PFSK-1 (cell line): ENCODE data around the gene ATP6V1F.

Experiments used
- POLR2AphosphoS5 ChIP-seq: IDR thresholded peaks from 2 replicates; pipeline ENCODE4 v1.6.1; 2012; ENCODE audit warnings: low read depth, mild to moderate bottlenecking, control low read depth, low read length, moderate library complexity
- SIN3A ChIP-seq: IDR thresholded peaks from 2 replicates; pipeline ENCODE4 v1.6.1; 2012; ENCODE audit warnings: mild to moderate bottlenecking, low read length, moderate library complexity, borderline replicate concordance; ENCODE audit not compliant: insufficient read depth
- TAF1 ChIP-seq: IDR thresholded peaks from 2 replicates; pipeline ENCODE4 v1.6.1; 2012; ENCODE audit warnings: low read length, control low read depth, borderline replicate concordance; ENCODE audit not compliant: insufficient read depth
- TF ChIP-seq, protein P1 (sequence below), 2 experiments: IDR thresholded peaks; 2 replicates each; pipeline versions ENCODE4 v1.6.1 to v1.8.0; 2011 to 2012; ENCODE audit warnings: low read depth in 2 of 2, low read length in 2 of 2, control low read depth in 1 of 2, inconsistent platforms in 1 of 2, mild to moderate bottlenecking in 1 of 2, moderate library complexity in 1 of 2; ENCODE audit not compliant: insufficient read depth in 1 of 2

DNA sequence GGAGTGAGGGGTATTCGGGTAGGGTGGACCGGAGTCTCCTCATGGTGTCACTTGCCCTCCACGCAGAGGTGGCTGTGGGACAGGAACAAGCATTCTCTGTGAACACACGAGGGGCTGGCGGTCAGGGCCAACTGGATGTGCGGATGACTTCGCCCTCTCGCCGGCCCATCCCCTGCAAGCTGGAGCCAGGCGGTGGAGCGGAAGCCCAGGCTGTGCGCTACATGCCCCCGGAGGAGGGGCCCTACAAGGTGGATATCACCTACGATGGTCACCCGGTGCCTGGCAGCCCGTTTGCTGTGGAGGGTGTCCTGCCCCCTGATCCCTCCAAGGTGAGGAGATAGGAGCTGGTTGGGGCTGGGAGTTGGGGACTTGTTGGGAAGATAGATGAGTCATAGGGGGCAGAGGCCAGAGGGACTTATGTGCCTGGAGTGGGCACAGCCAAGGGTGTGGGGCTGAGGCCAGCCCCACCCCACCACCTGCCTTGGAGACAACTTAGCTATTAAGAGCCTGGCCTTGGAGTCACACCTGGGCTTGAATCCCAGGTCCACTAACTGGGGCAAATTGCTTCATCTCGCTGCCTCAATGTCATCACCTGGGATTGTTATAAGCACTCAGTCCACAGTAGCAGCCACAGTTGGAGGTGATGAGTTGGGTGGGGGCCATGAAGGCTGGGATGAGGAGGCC is 18.6 kb upstream of the ATP6V1F start:
- TF ChIP-seq, protein P1, sequence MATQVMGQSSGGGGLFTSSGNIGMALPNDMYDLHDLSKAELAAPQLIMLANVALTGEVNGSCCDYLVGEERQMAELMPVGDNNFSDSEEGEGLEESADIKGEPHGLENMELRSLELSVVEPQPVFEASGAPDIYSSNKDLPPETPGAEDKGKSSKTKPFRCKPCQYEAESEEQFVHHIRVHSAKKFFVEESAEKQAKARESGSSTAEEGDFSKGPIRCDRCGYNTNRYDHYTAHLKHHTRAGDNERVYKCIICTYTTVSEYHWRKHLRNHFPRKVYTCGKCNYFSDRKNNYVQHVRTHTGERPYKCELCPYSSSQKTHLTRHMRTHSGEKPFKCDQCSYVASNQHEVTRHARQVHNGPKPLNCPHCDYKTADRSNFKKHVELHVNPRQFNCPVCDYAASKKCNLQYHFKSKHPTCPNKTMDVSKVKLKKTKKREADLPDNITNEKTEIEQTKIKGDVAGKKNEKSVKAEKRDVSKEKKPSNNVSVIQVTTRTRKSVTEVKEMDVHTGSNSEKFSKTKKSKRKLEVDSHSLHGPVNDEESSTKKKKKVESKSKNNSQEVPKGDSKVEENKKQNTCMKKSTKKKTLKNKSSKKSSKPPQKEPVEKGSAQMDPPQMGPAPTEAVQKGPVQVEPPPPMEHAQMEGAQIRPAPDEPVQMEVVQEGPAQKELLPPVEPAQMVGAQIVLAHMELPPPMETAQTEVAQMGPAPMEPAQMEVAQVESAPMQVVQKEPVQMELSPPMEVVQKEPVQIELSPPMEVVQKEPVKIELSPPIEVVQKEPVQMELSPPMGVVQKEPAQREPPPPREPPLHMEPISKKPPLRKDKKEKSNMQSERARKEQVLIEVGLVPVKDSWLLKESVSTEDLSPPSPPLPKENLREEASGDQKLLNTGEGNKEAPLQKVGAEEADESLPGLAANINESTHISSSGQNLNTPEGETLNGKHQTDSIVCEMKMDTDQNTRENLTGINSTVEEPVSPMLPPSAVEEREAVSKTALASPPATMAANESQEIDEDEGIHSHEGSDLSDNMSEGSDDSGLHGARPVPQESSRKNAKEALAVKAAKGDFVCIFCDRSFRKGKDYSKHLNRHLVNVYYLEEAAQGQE (IDR thresholded peaks at IDR 0.05; ENCODE audit: insufficient read depth in 1 of 2, low read depth in 2 of 2, low read length in 2 of 2): no peak
- TF ChIP-seq POLR2AphosphoS5: no peak
- no peak for TF ChIP-seq SIN3A
- no peak for TF ChIP-seq TAF1
